Upper lobe of left lung (tissue), 4 donors: ENCODE data around the gene CAST.

ENCODE experiments used
- POLR2A ChIP-seq, 4 donors: fragments of 450-650 bp; IDR thresholded peaks; one replicate each; pipeline ENCODE4 v1.5.1; 2016 to 2017; ENCODE audit warnings: antibody characterized with exemption in 4 of 4, mild to moderate bottlenecking in 2 of 4
- TF ChIP-seq, protein P1 (sequence below), 6 experiments: fragments of 450-650 bp in 4 of 6; fragments of 200-600 bp in 2 of 6; sonication (generic) in 2 of 6; IDR thresholded peaks; one replicate each; pipeline ENCODE4 v1.5.1; 2016 to 2019; ENCODE audit warnings: antibody characterized with exemption in 6 of 6

DNA sequence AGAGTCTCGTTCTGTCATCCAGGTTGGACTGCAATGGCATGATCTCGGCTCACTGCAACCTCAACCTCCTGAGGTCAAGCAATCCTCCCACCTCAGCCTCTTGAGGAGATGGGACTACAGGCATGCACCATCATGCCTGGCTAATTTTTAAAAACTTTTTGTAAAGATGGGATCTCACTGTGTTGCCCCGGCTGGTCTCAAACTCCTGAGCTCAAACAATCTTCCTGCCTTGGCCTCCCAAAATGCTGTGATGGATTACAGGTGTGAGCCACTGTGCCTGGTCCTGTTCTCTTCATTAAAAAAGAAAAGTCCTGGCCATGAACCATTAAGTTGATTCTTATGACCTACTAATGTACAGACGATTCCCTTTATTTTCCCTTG is 90.8 kb downstream of the CAST start:
- no peak for TF ChIP-seq POLR2A (IDR thresholded peaks at IDR 0.05)
- TF ChIP-seq, protein P1, sequence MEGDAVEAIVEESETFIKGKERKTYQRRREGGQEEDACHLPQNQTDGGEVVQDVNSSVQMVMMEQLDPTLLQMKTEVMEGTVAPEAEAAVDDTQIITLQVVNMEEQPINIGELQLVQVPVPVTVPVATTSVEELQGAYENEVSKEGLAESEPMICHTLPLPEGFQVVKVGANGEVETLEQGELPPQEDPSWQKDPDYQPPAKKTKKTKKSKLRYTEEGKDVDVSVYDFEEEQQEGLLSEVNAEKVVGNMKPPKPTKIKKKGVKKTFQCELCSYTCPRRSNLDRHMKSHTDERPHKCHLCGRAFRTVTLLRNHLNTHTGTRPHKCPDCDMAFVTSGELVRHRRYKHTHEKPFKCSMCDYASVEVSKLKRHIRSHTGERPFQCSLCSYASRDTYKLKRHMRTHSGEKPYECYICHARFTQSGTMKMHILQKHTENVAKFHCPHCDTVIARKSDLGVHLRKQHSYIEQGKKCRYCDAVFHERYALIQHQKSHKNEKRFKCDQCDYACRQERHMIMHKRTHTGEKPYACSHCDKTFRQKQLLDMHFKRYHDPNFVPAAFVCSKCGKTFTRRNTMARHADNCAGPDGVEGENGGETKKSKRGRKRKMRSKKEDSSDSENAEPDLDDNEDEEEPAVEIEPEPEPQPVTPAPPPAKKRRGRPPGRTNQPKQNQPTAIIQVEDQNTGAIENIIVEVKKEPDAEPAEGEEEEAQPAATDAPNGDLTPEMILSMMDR (IDR thresholded peaks at IDR 0.05), result no peak
